ENCODE results near the gene PHACTR1.

The PHACTR1 gene

GRCh38 chr6:13288481-13288880 is 571.9 kb downstream of the PHACTR1 start:
- TF ChIP-seq YY1 (IDR thresholded peaks at IDR 0.05; ENCODE audit: low read depth) (no peak), TAF1 (IDR thresholded peaks at IDR 0.05; ENCODE audit: low read depth) (no peak), FOXM1 (IDR thresholded peaks at IDR 0.05; ENCODE audit: borderline replicate concordance, low read depth) (no peak), EGR1 (IDR thresholded peaks at IDR 0.05) (no peak), TEAD4 (IDR thresholded peaks at IDR 0.05) (no peak), CEBPB (IDR thresholded peaks at IDR 0.05) (no peak), EP300 (IDR thresholded peaks at IDR 0.05; ENCODE audit: borderline replicate concordance) (no peak), ZBTB7A (IDR thresholded peaks at IDR 0.05; ENCODE audit: low read depth) (no peak), REST (IDR thresholded peaks at IDR 0.05; ENCODE audit: low read depth) (no peak), CREB1 (IDR thresholded peaks at IDR 0.05; ENCODE audit: low read depth) (no peak), TCF12 (IDR thresholded peaks at IDR 0.05; ENCODE audit: low read depth) (no peak), RAD21 (IDR thresholded peaks at IDR 0.05; ENCODE audit: low read depth) (no peak), NFIC (IDR thresholded peaks at IDR 0.05) (no peak)
- TF ChIP-seq, protein P1, sequence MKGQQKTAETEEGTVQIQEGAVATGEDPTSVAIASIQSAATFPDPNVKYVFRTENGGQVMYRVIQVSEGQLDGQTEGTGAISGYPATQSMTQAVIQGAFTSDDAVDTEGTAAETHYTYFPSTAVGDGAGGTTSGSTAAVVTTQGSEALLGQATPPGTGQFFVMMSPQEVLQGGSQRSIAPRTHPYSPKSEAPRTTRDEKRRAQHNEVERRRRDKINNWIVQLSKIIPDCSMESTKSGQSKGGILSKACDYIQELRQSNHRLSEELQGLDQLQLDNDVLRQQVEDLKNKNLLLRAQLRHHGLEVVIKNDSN (IDR thresholded peaks at IDR 0.05): no peak
- TF ChIP-seq, protein P2, sequence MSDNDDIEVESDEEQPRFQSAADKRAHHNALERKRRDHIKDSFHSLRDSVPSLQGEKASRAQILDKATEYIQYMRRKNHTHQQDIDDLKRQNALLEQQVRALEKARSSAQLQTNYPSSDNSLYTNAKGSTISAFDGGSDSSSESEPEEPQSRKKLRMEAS (IDR thresholded peaks at IDR 0.05): no peak

DNA sequence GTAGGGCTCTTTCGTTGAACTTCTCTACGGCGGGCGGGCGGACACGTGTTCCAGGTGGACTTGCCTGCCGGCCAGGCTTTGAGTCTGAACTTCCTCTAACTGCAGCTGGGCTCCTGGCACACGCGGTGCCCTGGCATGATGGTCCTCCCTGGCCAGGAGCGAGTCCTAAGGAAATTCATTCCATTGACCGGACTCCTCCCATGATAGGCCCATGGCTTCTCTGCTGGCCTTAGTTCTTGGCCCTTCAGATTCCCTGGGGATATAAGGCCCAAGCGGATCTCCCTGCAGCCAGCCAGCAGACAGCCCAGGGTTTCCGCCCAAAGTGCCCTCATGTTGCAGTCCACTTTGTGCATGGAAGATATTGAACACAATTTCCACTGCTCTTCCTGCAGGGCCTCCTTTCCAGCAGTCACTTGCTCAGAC is 572.4 kb downstream of the PHACTR1 start:
- TF ChIP-seq ZBTB7A (IDR thresholded peaks at IDR 0.05; ENCODE audit: low read depth) (no peak), TAF1 (IDR thresholded peaks at IDR 0.05; ENCODE audit: low read depth) (no peak), NFIC (IDR thresholded peaks at IDR 0.05) (no peak)

GRCh38 chr6:13289789-13290318 is 573.3 kb downstream of the PHACTR1 start:
- TF ChIP-seq FOXM1 (IDR thresholded peaks at IDR 0.05; ENCODE audit: borderline replicate concordance, low read depth): no peak
- no peak for TF ChIP-seq EGR1 (IDR thresholded peaks at IDR 0.05)
- TF ChIP-seq REST (IDR thresholded peaks at IDR 0.05; ENCODE audit: low read depth): no peak
- TF ChIP-seq CEBPB (IDR thresholded peaks at IDR 0.05): no peak
- no peak for TF ChIP-seq EP300 (IDR thresholded peaks at IDR 0.05; ENCODE audit: borderline replicate concordance)
- TF ChIP-seq, protein P2 (IDR thresholded peaks at IDR 0.05): no peak
- no peak for TF ChIP-seq TCF12 (IDR thresholded peaks at IDR 0.05; ENCODE audit: low read depth)
- TF ChIP-seq TAF1 (IDR thresholded peaks at IDR 0.05; ENCODE audit: low read depth): no peak
- TF ChIP-seq, protein P1 (IDR thresholded peaks at IDR 0.05): no peak
- no peak for TF ChIP-seq NFIC (IDR thresholded peaks at IDR 0.05)

GRCh38 chr6:13290335-13290734 is 573.8 kb downstream of the PHACTR1 start:
- no peak for TF ChIP-seq FOXM1 (IDR thresholded peaks at IDR 0.05; ENCODE audit: borderline replicate concordance, low read depth)
- no peak for TF ChIP-seq REST (IDR thresholded peaks at IDR 0.05; ENCODE audit: low read depth)
- no peak for TF ChIP-seq YY1 (IDR thresholded peaks at IDR 0.05; ENCODE audit: low read depth)
- TF ChIP-seq, protein P2 (IDR thresholded peaks at IDR 0.05): no peak

GRCh38 chr6:13292774-13293173 is 576.2 kb downstream of the PHACTR1 start:
- TF ChIP-seq YY1 (IDR thresholded peaks at IDR 0.05; ENCODE audit: low read depth) (no peak), CEBPB (IDR thresholded peaks at IDR 0.05) (no peak)

Data from Ishikawa (cell line).